GM18526 (cell line): Measurements from ENCODE around the gene EIF4G3.

Experiments
- POLR2A ChIP-seq: IDR thresholded peaks from 3 replicates; pipeline ENCODE4 v1.6.1; 2011; ENCODE audit not compliant: insufficient read length; ENCODE audit errors: extremely low read depth

EIF4G3 gene

DNA sequence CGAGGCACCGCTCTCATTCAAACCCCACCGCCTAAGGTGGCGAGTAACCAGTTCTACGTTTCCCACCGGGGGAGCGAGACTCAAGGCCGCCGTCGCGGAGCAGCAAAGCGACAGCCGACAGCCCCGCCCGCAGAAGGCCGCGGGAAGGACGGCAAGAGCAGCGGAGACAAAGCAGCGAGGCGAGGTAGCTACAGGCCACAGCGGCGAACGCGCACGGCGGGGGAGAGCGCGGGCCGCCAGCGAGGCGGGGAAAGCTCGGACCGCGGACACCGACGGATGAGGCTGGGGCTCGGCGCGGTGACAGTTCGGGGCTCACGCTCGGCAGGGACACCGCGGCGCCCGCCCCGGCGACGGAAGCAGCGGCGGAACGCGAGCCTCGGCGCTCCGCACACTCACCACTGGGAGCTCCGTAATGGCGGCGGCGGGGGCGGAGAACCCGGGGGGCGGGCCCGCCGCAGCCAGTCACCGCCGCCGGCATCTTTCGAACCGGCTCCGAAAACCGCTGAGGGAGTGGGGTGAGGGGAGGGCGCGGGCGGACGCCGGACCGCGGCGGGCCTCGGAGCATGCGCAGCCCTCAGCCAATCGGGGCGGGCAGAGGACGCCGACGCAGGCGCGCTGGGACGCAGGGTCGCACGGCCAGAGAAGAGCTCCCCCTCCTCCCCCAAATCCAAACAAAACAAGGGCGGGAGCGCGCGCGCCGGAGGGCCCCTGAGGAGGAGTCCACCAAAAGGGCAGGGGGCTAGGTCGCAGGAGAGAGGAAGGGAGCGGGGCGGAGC is 390.3 kb downstream of the EIF4G3 start:
- peak; percentile 78 for TF ChIP-seq POLR2A

DNA sequence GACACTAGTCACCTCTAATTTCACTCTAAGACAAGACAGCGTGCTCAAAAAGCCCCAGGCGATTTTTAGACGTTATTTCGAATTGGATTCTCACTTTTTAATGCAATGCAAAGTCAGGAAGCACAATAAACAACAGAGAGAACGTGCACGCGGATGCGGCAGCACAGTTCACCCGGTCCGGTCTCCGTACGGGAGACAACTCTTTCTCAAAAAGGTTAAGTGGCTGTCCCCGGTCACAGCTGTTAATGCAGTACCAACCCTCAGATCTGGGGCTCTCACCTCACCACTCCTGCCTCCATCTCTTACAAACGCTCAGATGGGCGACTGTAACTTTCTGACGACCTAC is 390.8 kb downstream of the EIF4G3 start:
- no peak for TF ChIP-seq POLR2A

DNA sequence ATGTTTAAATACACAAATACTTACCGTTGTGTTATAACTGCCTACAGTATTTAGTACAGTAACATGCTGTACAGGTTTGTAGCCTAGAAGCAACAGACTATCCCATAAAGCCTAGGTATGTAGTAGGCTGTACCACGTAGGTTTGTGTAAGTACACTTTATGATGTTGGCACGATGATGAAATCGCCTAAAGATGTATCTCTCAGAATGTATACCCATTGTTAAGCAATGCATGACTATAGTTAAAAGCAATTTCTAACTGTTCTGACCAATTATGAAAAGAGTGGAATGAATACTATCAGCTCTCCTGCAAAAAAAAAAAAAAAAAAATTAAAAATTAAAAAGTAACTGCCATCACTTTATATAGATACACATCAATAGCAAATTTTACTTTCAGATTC is 401.0 kb downstream of the EIF4G3 start:
- no peak for TF ChIP-seq POLR2A

DNA sequence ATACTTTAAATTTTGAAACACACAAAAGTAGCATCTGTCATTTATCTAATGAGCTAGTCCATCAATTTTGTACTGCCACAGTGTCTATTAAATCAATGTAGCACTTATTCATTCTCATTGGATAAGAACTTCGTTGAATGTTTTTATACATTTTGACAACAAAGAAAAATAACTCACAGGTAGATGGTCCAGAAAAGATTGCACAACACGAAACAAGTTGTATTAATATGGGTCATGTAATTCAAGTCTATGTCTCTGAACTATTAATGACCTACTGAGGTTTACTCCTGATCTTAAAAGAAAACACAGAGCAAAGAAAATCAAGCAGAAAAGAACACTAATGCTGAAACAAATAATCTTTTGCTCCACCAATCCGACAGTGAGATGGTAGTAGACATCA is 404.9 kb downstream of the EIF4G3 start:
- TF ChIP-seq POLR2A, result no peak

DNA sequence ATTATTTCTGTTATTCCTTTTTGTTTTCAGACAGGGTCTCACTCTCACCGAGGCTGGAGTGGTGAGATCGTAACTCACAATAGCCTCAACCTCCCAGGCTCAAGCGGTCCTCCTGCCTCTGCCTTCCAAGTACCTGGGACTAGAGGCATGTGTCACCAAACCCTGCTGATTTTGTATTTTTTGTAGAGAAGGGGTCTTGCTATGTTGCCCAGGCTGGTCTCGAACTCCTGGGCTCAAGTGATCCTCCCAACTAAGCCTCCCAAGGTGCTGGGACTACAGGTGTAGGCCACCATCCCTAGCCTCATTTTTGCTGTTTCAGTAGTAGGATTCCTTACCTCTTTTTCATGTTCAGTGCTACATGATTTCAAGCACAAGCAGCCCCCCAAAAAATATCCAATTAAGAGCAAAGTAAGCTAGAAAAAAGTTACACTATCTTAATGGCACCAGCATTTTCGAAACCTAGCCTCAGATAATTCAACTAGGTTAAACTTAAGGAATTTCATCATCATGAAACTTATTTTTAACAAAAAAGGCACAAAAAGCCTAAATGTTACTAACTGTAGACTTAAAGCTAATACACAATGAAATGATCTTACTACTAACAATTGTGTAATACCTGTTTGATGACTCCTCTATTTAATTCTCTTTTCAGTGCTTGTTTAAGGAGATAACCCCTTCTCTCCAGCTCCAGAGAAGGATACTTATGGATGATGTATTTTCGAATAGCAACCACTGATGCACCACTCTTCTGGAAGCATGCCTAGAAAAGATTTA is 406.2 kb downstream of the EIF4G3 start:
- no peak for TF ChIP-seq POLR2A

DNA sequence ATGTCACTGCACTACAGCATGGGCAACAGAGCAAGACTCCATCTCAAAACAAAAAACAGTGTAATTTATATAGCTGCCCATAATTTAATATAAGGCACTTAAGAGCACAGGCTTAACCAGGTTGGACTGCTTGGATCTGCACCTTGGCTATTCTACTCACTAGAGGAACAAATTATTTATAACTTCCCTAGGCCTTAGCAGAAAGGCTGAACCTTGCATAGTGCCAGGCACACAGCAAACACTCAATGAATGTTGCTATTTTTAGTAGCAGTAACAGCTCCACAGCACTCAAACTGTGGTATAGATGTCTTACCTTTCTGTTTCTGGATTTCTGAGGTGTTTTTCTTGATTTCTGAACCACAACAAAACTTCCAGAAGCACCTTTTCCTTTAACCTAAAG is 409.4 kb downstream of the EIF4G3 start:
- TF ChIP-seq POLR2A, result no peak

DNA sequence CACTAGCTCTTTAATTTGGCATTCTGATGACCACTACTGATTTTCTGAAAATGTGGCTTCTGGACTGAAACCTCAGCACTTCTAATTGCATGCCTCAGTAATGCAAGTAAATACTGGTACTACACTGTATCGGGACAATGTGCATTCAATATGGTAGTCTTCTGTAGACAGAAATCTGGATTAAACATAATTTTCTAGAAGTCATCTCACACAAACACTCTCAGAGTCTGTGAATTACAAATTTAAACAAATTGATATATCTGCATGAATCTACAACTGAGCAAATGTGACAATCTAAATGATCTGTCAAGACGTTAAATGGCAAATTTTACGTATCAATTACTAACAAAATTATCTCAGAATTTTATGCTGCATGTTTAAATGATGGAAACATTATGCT is 413.3 kb downstream of the EIF4G3 start:
- TF ChIP-seq POLR2A, result no peak

DNA sequence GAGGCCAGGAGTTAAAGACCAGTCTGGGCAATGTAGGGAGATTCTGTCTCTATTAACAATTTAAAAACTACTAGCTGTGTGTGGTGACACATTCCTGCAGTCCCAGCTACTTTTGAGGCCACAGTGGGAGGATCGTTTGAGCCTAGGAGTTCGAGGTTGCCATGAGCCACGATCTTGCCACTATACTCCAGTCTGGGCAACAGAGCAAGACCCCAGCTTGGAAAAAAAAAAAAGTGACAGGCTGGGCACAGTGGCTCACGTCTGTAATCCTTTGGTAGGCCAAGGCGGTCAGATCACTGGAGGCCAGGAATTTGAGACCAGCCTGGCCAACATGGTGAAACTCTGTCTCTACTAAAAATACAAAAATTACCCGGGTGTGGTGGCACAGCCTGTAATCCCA is 416.4 kb downstream of the EIF4G3 start:
- no peak for TF ChIP-seq POLR2A
